ENCODE data around the gene ZFP36L2. TPM values are rescaled to one million over a fixed set of nuclear protein-coding genes. Genes with fewer than 3 reads are reported as not detected.
"Not testable (repeated sequence)": the region's sequence is repeated elsewhere in the genome, so short reads cannot be mapped to it uniquely, and the experiment has no call there.

ZFP36L2 gene
- total RNA-seq, 1 experiment from 2014 or later: 9.6 TPM

GRCh38 chr2:43206602-43207001, 19.8 kb downstream of the ZFP36L2 start:
- Histone ChIP-seq H3K4me3 (no peak overlapping the region), H3K27me3 (no peaks in the 10 kb centered on the region), H3K9me3 (no peaks in the 10 kb centered on the region), H3K36me3 (no peaks in the 10 kb centered on the region)
- DNase-seq: no peak

GRCh38 chr2:43203373-43203772, 23.0 kb downstream of the ZFP36L2 start:
- Histone ChIP-seq H3K36me3 (no peaks in the 10 kb centered on the region), H3K4me3 (no peak overlapping the region), H3K9me3 (no peaks in the 10 kb centered on the region), H3K27me3 (no peaks in the 10 kb centered on the region)
- DNase-seq: no peak

DNA sequence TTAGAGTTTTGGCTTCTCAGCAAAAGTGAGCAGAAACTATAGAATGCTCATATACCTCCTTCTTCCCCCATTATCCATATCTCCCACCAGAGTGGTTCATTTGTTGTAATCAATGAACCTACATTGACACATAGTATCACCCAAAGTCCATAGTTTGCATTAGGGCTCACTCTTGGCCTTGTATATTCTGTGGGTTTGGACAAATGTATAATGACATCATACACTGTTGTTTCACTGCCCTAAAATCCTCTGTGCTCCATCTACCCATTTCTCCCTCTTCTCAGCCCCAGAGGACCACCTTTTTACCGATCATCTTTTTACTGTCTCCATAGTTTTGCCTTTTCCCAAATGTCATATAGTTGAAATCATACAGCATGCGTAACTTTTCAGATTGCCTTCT, 24.1 kb downstream of the ZFP36L2 start:
- Histone ChIP-seq H3K27me3 (no peaks in the 10 kb centered on the region), H3K36me3 (no peaks in the 10 kb centered on the region), H3K4me3 (no peak overlapping the region), H3K9me3 (no peaks in the 10 kb centered on the region)
- DNase-seq: no peak

- Histone ChIP-seq H3K27me3 (no peaks in the 10 kb centered on the region), H3K36me3 (no peaks in the 10 kb centered on the region), H3K4me3 (no peak overlapping the region), H3K9me3 (no peaks in the 10 kb centered on the region)
- DNase-seq: no peak
These were observed 24.9 kb downstream of the ZFP36L2 start for GRCh38 chr2:43201497-43201896.

DNA sequence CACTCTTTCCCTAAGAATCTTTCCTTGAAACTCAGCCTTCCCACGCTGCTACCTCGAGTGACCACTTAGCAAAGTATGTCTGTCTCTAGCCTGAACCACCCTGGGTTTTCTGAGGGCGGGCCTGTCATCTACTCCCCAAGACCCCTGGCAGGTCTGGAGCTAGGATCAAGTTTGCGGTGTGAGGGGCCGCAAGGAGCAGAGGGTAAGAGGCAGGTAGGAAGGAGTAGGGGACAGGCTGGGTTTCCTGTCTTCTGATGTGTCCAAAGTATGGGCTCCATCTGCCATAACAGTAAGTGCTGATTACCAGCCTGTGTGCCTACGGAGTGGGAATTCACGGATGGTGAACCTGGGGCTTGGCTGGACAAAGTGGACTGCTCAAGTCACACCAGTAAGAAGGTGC, 25.4 kb downstream of the ZFP36L2 start:
- Histone ChIP-seq H3K9me3 (no peaks in the 10 kb centered on the region), H3K27me3 (no peaks in the 10 kb centered on the region), H3K4me3 (no peak overlapping the region), H3K36me3 (no peaks in the 10 kb centered on the region)
- DNase-seq: no peak

GRCh38 chr2:43199492-43200488, 26.6 kb downstream of the ZFP36L2 start:
- H3K4me3 ChIP-seq: no peak overlapping the region
- H3K9me3 ChIP-seq: no peaks in the 10 kb centered on the region
- DNase-seq: no peak
- no peaks in the 10 kb centered on the region for H3K27me3 ChIP-seq
- no peaks in the 10 kb centered on the region for H3K36me3 ChIP-seq

DNA sequence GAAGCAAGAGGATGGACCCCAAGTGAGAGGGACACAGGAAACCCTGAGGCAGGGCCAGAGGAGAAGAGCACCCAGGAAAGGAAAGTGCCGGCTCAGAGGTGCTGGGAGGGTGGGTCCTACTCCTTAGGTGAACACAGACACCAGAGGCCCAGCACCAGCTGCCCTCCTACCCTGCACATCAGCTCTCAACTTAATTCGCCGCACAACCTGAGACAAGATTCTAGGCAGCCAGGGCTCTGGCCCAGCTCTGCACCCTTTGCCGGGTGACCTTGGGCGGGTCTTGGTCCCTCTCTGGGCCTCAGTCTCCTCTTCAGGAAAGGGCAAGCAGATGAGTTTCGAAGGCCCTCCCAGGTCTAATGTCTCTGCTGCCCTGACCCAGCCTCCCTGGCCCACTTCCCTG, 28.1 kb downstream of the ZFP36L2 start:
- Histone ChIP-seq H3K9me3 (no peaks in the 10 kb centered on the region), H3K4me3 (no peak overlapping the region), H3K27me3 (no peaks in the 10 kb centered on the region), H3K36me3 (no peaks in the 10 kb centered on the region)
- no peak for DNase-seq

DNA sequence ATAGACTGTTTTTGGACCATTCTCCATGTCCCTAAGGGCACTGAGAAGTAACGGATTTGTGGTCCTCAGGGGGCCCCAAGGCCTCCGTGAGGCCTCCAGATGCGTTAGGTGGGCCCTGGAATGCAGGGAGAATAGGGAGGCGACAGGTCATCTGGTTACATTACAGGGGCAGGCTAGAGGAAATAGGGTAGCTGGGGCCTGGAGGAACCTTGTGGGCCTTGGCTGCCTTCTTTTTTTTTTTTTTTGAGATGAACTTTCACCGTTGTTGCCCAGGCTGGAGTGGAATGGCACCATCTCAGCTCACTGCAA, 28.9 kb downstream of the ZFP36L2 start:
- H3K4me3 ChIP-seq: no peak overlapping the region
- H3K27me3 ChIP-seq: no peaks in the 10 kb centered on the region
- no peak for DNase-seq
- H3K36me3 ChIP-seq: no peaks in the 10 kb centered on the region
- H3K9me3 ChIP-seq: no peaks in the 10 kb centered on the region

DNA sequence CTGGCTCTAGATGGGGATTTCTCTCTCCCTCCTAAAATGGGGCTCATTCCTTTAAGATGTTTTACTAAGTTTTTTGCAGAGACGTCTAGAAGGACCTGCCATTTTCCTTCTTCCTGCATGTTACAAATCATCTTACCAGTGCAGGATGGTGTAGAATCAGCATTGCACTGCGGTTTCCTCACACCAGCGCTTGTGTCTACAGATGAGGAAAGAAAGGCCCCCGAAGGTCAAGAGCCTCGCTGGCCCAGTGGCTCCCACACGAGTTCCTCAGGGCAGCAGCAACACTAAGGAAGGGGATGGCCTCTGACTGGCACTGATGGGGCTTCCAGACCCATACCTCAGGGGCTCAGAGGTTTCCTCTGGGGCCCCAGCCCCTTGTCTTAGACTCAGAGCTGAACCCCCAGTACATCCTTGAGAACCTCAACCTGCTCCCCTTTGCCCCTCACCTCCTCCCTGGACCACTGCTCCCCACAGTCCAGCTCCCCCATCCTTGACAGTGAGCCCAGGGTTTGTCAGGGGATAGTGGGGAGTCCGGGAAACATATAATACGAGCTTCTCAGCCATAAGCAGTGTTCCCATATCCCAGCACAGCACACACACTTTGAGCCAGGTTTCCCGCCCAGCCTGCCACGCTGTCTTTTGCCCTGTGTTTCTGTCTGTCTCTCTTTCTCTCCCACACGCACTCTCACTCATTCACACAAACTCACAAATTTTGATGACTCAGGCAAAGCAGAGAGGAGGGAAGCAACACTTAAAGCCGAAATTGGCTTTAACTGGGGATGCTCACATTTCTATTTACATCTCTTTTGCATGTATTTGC, 29.4 kb downstream of the ZFP36L2 start:
- Histone ChIP-seq H3K27me3 (no peaks in the 10 kb centered on the region), H3K9me3 (no peaks in the 10 kb centered on the region), H3K4me3 (no peak overlapping the region), H3K36me3 (no peaks in the 10 kb centered on the region)
- no peak for DNase-seq

- no peak overlapping the region for H3K4me3 ChIP-seq
- H3K36me3 ChIP-seq: no peaks in the 10 kb centered on the region
- H3K27me3 ChIP-seq: no peaks in the 10 kb centered on the region
- no peaks in the 10 kb centered on the region for H3K9me3 ChIP-seq
- DNase-seq: no peak
These were observed 32.1 kb downstream of the ZFP36L2 start for GRCh38 chr2:43194121-43194869.

DNA sequence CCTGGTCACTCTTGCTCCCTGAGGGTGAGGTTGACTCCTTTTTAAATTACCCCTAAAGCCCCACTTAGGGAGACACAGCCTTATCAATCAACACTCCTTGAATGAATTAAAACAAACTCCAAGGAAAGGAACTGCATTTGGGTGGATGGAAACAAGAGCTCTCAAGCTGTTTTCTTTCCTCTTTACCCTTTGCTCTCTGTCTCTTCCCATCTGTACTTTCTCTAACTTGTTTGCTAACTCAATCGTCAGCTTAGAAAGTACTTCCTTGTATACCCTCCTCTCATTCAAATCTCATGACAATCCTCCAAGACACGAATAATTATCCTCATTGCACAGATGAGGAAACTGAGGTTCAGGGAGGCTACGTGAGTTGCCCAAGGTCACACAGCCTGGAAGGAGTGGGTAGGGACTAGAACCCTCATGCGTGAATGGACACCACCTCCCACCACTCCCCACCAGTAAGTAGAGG, 32.7 kb downstream of the ZFP36L2 start:
- Histone ChIP-seq H3K4me3 (no peak overlapping the region), H3K9me3 (no peaks in the 10 kb centered on the region), H3K36me3 (no peaks in the 10 kb centered on the region), H3K27me3 (no peaks in the 10 kb centered on the region)
- no peak for DNase-seq

- Histone ChIP-seq H3K9me3 (no peaks in the 10 kb centered on the region), H3K36me3 (no peaks in the 10 kb centered on the region), H3K27me3 (no peaks in the 10 kb centered on the region), H3K4me3 (no peak overlapping the region)
- DNase-seq: no peak
These were observed 33.4 kb downstream of the ZFP36L2 start for GRCh38 chr2:43192744-43193651.

- H3K36me3 ChIP-seq: no peaks in the 10 kb centered on the region
- H3K27me3 ChIP-seq: no peaks in the 10 kb centered on the region
- H3K9me3 ChIP-seq: no peaks in the 10 kb centered on the region
- DNase-seq: no peak
- no peak overlapping the region for H3K4me3 ChIP-seq
These were observed 34.4 kb downstream of the ZFP36L2 start for GRCh38 chr2:43191947-43192516.

DNA sequence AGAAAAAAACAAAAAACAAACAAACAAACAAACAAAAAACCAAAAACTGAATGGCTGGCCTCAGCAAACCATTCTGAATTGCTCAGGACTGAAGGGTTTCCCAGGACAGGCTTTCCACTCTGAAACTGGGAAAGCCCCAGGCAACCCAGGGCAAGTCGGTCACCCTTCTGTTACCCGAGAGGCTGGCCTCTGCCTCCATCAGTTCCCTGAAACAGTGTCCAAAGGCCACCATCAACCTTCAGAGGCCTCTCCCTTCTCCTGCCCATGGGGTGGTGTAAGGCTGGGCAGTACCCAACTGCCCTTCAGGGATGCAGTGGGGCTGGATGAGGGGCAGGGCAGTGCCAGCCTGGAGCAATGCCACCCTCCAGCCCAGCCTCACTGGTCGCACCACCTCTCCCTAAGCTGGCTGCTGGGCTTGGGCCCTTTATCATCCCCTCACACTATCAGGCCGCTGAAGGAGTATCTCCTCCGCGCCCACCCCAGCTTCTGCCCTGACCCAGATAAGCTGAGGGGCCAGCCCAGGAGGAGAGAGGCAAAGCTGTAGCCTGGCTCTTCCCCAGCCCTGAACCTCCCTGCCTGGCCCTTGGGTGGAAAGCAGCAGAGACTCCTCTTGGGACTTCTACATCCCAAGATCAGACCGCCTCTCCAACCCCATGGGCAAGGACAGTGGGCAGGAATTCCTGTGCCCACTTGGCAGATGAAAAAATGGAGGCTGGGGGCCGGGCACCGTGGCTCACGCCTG, 35.9 kb downstream of the ZFP36L2 start:
- no peaks in the 10 kb centered on the region for H3K9me3 ChIP-seq
- no peak for DNase-seq
- no peaks in the 10 kb centered on the region for H3K27me3 ChIP-seq
- no peaks in the 10 kb centered on the region for H3K36me3 ChIP-seq
- no peak overlapping the region for H3K4me3 ChIP-seq

DNA sequence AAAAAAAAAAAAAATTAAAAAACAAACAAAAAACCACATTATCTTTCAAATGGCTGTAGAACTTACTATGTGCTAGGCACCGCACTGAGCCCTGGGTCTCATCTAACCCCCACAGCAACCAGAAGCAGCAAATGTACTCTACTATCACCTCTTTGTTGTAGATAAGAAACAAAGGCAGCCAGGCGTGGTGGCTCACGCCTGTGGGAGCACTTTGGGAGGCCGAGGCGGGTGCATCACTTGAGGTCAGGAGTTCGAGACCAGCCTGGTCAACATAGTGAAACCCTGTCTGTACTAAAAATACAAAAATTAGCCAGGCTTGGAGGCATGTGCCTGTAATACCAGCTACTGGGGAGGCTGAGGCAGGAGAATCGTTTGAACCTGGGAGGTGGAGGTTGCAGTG, 36.5 kb downstream of the ZFP36L2 start:
- H3K27me3 ChIP-seq, DNase-seq, H3K36me3 ChIP-seq: not testable (repeated sequence)

More for the DNA sequence above, 36.5 kb downstream of the ZFP36L2 start:
- not testable (repeated sequence) for H3K4me3 ChIP-seq, H3K9me3 ChIP-seq

All from MG63 (cell line).